Activated CD4-positive, alpha-beta T cell treated with anti-CD3 and anti-CD28 coated beads, Interleukin-2, amount 50 U/mL, for 16 hours (primary cell): ENCODE results near the gene TNXB.
"Not testable (repeated sequence)": the region's sequence is repeated elsewhere in the genome, so short reads cannot be mapped to it uniquely, and the experiment has no call there.

Source experiments
- DNase-seq: peaks from one replicate; pipeline ENCODE4 v3.0.0-alpha.2; 2020

The TNXB gene

GRCh38 chr6:32083812-32084768 is 25.0 kb downstream of the TNXB start:
- no peak for DNase-seq

DNA sequence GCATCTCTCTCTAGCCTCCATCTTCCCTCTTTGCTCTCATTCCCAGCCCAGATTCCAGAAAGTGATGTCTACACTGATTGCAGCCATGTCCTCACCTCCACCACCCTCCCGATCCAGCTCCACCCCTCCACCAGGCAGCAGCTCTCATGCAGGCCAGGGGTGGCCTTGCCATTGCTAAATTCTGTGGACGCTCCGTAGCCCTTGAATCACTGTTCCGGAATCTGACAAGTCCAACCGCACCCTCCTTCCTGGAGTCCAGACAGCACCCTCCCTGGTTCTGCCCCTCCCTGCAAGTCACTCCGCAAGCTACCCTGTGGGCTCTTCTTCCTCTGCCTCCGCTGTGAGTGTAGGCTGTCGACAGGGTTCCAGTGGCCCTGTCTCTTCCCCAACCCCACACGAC is 26.2 kb downstream of the TNXB start:
- no peak for DNase-seq

GRCh38 chr6:32082478-32082877 is 26.7 kb downstream of the TNXB start:
- no peak for DNase-seq

DNA sequence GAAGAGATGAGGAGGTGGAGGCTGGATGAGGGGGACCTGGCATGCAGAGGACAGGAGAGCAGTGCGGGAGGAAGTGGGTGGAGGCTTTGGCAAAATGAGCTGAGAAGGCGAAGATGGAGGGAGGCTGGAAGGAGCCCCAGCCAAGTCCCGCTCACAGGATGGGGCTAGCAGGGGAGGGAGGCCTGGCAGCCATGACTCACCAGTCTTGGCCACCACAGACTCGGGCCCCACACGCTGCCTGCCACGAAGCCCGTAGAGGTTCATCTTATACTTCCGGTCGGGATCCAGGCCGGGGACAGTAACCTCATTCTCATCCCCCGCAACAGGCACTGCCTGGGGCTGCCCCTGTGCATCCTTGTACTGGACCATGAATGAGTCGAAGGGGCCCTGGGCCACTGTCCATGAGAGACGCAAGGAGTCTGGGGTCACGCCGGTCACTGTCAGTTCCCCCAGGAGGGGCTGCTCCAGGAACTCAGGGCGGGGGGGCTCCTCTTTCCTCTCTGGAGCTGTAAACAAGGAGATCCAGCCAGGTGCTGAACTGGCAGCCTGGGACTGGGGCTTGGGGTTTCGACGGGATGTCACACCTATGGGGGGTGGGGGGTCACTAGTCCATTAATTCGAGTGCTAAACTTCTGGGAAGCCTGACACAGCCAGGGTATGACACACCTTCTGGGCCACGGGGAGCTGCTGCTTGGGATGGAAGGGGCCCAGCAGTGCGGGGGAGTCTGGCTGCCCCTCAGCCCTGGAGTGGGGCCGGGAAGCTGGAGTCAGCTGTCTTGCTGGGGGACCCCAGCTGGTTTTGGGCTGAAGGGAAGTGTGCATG is 27.8 kb downstream of the TNXB start:
- DNase-seq = no peak

DNA sequence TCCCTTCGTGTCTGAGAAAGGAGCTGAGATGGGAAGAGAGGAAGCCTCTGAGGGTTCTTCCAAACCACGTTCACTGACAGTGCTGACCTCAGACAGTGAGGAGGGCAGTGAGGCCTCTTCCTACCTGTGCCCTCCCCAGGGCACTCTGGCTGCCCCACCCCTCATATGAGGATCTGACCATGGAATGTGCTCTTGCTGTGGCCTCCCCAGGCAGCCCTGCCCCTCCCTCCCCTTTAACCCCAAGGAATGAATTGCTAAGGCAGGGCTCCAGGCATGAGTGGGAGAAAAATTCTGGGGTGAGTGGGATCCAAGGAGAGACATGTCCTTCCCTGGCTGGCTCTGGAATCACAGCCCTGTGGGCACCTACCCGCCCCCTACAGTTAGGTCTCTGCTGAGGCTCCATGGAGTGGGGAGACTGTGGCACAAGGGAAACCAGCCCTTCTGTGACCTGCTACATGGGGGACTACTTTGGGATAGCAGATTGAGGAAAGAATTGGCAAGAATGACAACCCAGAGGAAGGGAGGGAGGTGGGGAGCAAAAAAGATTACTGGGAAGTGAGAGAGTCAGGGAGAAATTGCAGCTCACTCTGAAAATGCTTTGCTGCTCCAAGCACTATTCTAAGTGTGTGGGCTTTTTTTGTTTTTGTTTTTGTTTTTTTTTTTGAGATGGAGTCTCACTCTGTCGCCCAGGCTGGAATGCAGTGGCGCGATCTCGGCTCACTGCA is 29.4 kb downstream of the TNXB start:
- DNase-seq = no peak

GRCh38 chr6:32076321-32076809 is 32.8 kb downstream of the TNXB start:
- DNase-seq = no peak

- DNase-seq = no peak
Observed at GRCh38 chr6:32075781-32076180, 33.4 kb downstream of the TNXB start.

- DNase-seq = no peak
Observed at GRCh38 chr6:32074996-32075532, 34.1 kb downstream of the TNXB start.

DNA sequence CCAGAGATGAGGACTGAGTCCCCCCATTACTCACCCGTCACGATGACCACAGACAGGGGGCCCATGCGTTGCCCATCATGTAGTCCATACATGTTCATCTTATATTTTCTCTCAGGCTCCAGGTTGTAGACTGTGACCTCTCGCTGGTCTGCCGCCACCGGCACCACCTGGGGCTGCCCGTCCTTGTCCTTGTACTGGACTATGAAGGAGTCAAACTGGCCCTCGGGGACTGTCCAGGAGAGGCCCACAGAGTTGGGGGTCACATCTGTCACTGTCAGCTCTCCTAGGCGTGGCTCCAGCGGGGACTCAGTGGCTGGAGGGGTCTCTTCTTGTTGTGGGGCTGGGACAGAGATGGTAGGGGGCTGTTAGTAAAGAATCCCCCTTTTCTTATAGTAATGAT is 35.5 kb downstream of the TNXB start:
- no peak for DNase-seq

DNA sequence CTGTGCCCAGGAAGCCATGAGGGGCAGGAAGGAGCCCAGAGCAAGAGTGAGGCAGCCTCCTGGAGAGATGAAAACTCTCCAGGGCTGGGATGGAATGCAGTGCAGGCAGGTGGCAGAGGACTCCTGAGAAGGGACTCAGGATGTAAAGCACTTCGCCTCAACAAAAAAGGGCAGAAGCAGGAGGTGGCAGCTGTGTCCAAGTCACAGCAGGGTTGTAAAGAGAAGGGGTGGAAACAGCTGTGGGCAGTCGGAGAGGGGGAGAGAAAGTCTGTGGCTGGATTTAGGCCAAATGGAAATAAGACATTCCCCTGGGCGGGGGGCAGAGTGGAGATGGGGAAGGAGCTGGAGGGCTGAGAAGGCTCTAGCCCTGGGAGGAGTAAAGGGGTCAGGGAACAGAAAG is 36.0 kb downstream of the TNXB start:
- DNase-seq = no peak

GRCh38 chr6:32070814-32071543 is 38.2 kb downstream of the TNXB start:
- no peak for DNase-seq

GRCh38 chr6:32069878-32070515 is 39.1 kb downstream of the TNXB start:
- DNase-seq = no peak

GRCh38 chr6:32069460-32069859 is 39.7 kb downstream of the TNXB start:
- DNase-seq = no peak

DNA sequence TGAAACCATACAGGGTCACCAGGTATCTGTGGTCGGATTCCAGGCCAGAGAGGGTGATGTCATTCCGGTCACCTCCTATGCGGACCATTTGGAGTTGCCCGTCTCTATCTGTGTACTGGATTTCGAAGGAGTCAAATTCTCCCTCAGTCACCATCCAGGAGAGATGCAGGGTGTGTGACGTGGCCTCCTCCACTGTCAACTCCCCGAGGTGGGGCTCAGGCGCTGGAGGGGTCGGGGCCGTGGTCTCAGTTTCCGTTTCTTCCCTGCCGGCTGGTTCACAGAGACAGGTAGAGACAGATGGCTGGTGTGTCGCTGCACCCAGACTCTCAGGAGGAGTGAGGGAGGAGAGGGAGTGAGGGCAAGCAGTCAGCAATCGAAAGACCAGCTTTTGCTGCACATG is 40.3 kb downstream of the TNXB start:
- no peak for DNase-seq

DNA sequence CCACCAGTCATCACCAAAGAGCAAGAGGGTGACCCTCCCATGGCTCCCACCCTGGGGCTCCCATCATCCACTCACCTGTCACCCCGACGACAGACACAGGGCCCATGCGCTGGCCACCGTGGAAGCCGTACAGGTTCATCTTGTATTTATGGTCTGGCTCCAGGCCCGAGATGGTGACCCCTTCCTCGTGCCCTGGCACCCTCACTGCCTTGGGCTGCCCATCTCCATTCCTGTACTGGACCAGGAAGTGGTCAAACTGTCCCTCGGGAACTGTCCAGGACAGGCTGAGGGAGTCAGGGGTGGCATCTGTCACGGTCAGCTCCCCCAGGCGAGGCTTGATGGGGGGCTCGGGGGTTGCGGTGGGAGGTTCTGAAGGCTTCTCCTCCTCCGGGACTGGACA is 40.8 kb downstream of the TNXB start:
- DNase-seq = not testable (repeated sequence)

DNA sequence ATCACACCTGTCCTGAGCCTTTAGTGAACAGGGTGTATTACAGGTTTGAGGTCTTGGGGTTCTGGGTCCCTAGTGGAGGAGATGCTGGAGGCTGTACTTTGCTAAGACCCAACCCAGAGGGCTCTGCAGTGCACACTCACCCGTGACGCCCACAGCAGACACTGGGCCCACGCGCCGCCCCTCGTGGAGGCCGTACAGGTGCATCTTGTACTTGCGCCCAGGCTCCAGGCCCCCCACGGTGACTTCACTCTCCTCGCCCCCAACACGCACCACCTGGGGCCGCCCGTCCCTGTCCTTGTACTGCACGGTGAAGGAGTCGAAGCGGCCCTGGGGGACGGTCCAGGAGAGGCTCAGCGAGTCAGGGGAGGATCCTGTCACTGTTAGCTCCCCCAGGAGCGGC is 41.6 kb downstream of the TNXB start:
- not testable (repeated sequence) for DNase-seq

GRCh38 chr6:32064706-32065105 is 44.4 kb downstream of the TNXB start:
- DNase-seq = no peak

DNA sequence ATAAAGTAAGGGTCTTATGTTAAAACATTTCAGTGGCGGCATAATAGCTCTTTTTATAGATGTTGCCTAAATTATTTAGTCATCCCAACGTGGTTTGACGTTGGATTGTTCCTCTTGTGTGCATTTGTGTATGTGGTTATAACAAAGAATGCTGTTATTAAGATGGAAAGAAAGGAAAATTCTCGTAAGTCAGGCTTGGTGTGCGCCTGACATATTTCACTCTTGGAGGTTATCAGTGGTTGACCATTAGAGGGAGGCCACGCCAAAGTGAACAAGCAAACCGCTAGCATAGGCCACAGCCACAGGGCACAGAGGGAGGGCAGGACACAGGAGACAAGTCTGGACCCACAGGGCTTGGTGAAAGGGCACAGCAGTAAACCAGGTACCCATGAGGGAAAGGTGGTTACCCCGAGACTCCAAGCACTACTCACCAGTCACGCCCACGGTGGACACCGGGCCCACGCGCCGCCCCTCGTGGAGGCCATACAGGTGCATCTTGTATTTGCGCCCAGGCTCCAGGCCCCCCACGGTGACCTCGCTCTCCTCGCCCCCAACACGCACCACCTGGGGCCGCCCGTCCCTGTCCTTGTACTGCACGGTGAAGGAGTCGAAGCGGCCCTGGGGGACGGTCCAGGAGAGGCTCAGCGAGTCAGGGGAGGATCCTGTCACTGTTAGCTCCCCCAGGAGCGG is 48.0 kb downstream of the TNXB start:
- no peak for DNase-seq

GRCh38 chr6:32058511-32058963 is 50.6 kb downstream of the TNXB start:
- DNase-seq = no peak

DNA sequence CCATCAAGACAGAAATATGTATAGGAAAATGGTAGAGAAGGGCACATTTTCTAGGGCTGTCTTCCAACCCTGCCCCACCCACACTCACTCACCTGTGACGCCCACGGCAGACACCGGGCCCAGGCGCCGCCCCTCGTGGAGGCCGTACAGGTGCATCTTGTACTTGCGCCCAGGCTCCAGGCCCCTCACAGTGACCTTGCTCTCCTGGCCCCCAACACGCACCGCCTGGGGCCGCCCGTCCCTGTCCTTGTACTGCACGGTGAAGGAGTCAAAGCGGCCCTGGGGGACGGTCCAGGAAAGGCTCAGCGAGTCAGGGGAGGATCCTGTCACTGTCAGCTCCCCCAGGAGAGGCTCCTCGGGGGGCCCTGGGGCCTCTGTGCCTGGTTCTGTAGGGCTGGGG is 51.2 kb downstream of the TNXB start:
- DNase-seq = no peak

DNA sequence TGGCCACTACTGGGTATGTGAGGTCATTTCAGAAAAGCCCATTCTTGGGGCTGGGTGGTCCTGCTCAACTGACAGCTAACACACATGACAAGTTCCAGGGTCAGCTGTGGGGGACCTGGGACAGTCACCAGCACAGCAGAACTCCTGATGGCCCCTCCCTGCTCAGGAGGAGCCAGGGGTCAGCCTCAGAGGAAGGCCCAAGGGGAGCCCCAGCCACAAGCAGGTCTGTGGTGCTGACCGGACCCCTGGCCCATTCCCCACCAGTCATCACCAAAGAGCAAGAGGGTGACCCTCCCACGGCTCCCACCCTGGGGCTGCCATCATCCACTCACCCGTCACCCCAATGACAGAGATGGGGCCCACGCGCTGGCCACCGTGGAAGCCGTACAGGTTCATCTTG is 52.9 kb downstream of the TNXB start:
- DNase-seq = no peak
